22Rv1 (cell line): ENCODE results near the gene S1PR2.
A peak's percentile ranks its signal among the peaks of the same experiment; 100 is the strongest.
"Not testable (repeated sequence)": the region's sequence is repeated elsewhere in the genome, so short reads cannot be mapped to it uniquely, and the experiment has no call there.

ENCODE experiments used
- H3K27ac ChIP-seq: fragments of 450-650 bp; 2 replicates; pipeline ENCODE4 v1.5.1; 2017
- ZFX ChIP-seq: fragments of 450-650 bp; IDR thresholded peaks from 2 replicates; pipeline ENCODE4 v1.6.1; 2017; ENCODE audit warnings: antibody characterized with exemption, borderline replicate concordance
- TF ChIP-seq, protein P1 (sequence below): fragments of 450-650 bp; IDR thresholded peaks from 2 replicates; pipeline ENCODE4 v1.5.1; 2017; ENCODE audit warnings: mild to moderate bottlenecking

S1PR2 gene

GRCh38 chr19:10206226-10206885, 24.8 kb downstream of the S1PR2 start:
- no peak overlapping the region for H3K27ac ChIP-seq
- TF ChIP-seq, protein P1, sequence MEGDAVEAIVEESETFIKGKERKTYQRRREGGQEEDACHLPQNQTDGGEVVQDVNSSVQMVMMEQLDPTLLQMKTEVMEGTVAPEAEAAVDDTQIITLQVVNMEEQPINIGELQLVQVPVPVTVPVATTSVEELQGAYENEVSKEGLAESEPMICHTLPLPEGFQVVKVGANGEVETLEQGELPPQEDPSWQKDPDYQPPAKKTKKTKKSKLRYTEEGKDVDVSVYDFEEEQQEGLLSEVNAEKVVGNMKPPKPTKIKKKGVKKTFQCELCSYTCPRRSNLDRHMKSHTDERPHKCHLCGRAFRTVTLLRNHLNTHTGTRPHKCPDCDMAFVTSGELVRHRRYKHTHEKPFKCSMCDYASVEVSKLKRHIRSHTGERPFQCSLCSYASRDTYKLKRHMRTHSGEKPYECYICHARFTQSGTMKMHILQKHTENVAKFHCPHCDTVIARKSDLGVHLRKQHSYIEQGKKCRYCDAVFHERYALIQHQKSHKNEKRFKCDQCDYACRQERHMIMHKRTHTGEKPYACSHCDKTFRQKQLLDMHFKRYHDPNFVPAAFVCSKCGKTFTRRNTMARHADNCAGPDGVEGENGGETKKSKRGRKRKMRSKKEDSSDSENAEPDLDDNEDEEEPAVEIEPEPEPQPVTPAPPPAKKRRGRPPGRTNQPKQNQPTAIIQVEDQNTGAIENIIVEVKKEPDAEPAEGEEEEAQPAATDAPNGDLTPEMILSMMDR, result no peak
- TF ChIP-seq ZFX, result no peak

GRCh38 chr19:10205636-10206035, 25.5 kb downstream of the S1PR2 start:
- no peak overlapping the region for H3K27ac ChIP-seq
- TF ChIP-seq, protein P1, result no peak
- no peak for TF ChIP-seq ZFX

GRCh38 chr19:10203686-10204085, 27.4 kb downstream of the S1PR2 start:
- TF ChIP-seq ZFX, result no peak
- TF ChIP-seq, protein P1, result no peak
- no peak overlapping the region for H3K27ac ChIP-seq

DNA sequence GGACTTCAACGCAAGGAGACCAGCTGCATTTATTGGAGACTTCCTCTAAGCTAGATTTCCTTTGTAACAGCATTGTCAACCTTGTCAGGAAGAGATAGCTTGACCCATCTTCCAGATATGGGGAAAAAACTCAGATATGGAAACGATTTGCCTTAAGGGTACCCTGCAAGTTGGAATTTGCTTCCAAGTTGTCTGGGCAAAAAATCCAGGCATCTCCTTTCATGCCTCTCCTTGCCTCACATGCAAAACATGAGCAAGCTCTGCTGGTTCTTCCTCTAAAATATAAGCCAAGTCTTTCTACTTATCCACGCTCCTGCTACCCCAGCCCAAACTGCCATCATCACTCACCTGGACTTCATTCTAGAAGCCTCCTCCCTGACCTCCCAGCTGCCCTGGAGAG, 30.0 kb downstream of the S1PR2 start:
- no peak for TF ChIP-seq ZFX
- TF ChIP-seq, protein P1, result no peak
- no peak overlapping the region for H3K27ac ChIP-seq

DNA sequence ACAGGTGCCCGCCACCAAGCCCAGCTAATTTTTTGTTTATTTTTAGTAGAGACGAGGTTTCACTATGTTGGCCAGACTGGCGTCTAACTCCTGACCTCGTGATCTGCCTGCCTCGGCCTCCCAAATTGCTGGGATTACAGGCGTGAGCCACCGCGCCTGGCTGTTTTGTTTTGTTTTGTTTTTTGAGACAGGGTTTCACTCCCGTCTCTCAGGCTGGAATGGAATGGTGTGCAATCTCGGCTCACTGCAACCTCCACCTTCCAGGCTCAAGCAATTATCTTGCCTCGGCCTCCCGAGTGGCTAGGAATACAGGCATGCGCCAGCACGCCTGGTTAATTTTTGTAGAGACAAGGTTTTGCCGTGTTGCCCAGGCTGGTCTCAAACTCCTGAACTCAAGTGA, 31.0 kb downstream of the S1PR2 start:
- not testable (repeated sequence) for H3K27ac ChIP-seq

GRCh38 chr19:10198889-10199644, 32.1 kb downstream of the S1PR2 start:
- not testable (repeated sequence) for H3K27ac ChIP-seq

DNA sequence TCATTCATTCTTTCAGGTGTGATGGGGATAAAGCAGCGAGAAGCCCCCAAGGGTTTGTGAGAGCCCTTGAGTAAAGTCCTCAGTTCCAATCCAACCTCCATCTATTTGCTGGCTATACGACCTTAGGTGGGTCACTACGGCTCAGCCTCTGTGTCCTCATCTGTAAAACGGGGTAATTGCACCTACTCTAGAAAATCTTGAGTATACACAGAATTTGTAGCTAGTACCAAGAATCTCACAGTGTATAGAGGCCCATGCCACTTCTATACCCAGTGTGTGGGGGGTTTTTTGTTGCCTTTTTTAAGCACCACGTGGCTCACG, 36.0 kb downstream of the S1PR2 start:
- H3K27ac ChIP-seq, result peak overlapping the region; percentile 90
- TF ChIP-seq ZFX, result no peak
- TF ChIP-seq, protein P1, result no peak

DNA sequence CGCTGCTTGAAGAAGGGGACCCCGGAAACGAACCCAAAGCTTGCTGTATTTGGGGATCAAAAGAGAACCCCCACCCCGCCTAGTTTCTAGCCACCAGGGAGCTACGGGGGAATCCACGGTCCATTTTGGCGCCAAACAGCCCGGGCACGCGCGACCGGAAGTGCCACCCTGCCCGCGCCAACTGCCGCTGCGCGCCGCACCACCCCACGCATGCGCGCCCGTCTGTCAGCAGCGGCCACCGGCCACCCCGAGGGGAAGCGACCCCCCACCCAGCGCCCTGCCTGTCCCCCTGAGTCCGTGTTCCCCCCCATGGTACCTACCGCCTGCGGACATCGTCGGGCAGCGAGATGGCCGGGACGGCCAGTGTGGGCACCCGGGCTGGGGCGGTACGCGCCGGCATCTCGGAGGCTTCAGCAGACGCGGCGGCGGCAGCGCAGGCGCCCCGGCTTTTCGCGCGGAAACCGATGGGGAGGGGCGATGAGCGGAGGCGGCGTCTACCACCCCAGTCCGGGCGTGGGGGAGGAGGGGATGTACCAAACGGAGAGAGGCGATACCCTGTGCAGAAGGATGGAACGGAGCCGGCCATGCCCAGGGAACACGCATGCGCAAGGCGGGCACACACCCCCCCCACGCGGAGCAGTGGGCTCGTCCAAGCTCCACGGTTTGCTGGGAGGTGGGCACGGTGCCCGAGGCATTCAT, 36.5 kb downstream of the S1PR2 start, which contains the start of gene DNMT1:
TSS of gene DNMT1 (minus strand) at position 454 of the 699 bp plus-strand sequence. CDS start at position 400, 54 bp downstream.
- H3K27ac ChIP-seq, result peak within 1 kb of the TSS; percentile 90
- TF ChIP-seq ZFX, result no peak
- TF ChIP-seq, protein P1, result no peak
